Adipose tissue (tissue), 3 donors: ENCODE data around the gene ACSBG1. TPM values are rescaled to one million over a fixed set of nuclear protein-coding genes. Genes with fewer than 3 reads are reported as not detected.

Experiments
- H3K27ac ChIP-seq: one replicate; pipeline ENCODE4 v1.5.1; 2013; ENCODE audit warnings: low read depth, low read length
- WGBS, 3 donors: extraction: QIAGEN DNeasy Blood & Tissue Kit; methylation state at CpG; one replicate each; pipeline ENCODE4 v1.1.7; 2013; 5-methylcytosine and 5-hydroxymethylcytosine counted together
- polyA plus RNA-seq, 3 donors: library from polyadenylated mRNA; stranded (reverse); fragments of 200-250 nt; gene quantifications; one replicate each; pipeline ENCODE4 v1.2.3, GENCODE V29; 2013
- donor health status: healthy with polysubstance abuse.
- donor health status: Bipolar disorder and iron deficiency.
- donor health status: healthy.

The ACSBG1 gene, protein sequence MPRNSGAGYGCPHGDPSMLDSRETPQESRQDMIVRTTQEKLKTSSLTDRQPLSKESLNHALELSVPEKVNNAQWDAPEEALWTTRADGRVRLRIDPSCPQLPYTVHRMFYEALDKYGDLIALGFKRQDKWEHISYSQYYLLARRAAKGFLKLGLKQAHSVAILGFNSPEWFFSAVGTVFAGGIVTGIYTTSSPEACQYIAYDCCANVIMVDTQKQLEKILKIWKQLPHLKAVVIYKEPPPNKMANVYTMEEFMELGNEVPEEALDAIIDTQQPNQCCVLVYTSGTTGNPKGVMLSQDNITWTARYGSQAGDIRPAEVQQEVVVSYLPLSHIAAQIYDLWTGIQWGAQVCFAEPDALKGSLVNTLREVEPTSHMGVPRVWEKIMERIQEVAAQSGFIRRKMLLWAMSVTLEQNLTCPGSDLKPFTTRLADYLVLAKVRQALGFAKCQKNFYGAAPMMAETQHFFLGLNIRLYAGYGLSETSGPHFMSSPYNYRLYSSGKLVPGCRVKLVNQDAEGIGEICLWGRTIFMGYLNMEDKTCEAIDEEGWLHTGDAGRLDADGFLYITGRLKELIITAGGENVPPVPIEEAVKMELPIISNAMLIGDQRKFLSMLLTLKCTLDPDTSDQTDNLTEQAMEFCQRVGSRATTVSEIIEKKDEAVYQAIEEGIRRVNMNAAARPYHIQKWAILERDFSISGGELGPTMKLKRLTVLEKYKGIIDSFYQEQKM
- polyA plus RNA-seq = under 1 TPM; 0.09 to 0.27 (median 0.11) TPM

DNA sequence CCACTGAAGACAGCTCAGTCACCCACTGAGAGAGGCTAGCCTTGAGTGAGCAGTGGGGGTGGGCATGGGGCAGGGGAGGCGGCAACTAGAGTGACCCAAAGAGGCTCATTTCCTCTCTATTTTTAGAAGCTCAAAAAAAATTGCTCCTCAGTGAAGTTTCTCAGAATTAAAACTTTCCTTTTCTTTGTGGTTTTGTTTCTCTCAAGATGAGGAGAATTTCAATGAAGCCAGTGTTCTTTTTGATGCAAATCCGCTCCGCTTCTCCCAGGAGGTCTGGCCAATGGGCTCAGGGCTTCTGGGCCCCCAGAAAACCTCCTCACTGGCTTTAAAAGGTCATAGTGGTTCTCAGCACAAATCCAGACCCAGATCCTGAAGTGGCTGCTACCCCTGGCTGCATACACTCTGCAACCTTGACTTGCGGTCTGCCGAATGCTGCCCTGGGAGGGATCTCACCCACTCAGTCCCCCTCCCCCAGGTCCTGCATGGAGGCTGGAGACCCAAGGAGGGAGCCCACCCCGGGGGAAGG is at the start of gene ACSBG1:
Gene ACSBG1 (minus strand): TSS at position 51 of the 526 bp plus-strand sequence. CDS start 64 bp downstream, outside the sequence.
- no peak within 1 kb of the TSS for H3K27ac ChIP-seq
- WGBS, 3 donors = 70 to 79% (median 70%) methylated on average over 6 of the region's 6 CpGs

- no peak overlapping the region for H3K27ac ChIP-seq
- 90 to 96% (median 93%) methylated on average over 2 of the region's 2 CpGs for WGBS, 3 donors
Measured at GRCh38 chr15:78282324-78282723, 48.0 kb upstream of the ACSBG1 start.

GRCh38 chr15:78280319-78281072 is 46.1 kb upstream of the ACSBG1 start:
- no peak overlapping the region for H3K27ac ChIP-seq
- 90 to 94% (median 93%) methylated on average over 13 of the region's 13 CpGs for WGBS, 3 donors

GRCh38 chr15:78276064-78276943 is 41.9 kb upstream of the ACSBG1 start:
- 84 to 94% (median 87%) methylated on average over 6 of the region's 6 CpGs for WGBS, 3 donors
- no peak overlapping the region for H3K27ac ChIP-seq

- H3K27ac ChIP-seq = no peak overlapping the region
- WGBS, 3 donors = 77 to 97% (median 95%) methylated on average over 5 of the region's 5 CpGs
Measured at GRCh38 chr15:78274994-78275393, 40.6 kb upstream of the ACSBG1 start.

DNA sequence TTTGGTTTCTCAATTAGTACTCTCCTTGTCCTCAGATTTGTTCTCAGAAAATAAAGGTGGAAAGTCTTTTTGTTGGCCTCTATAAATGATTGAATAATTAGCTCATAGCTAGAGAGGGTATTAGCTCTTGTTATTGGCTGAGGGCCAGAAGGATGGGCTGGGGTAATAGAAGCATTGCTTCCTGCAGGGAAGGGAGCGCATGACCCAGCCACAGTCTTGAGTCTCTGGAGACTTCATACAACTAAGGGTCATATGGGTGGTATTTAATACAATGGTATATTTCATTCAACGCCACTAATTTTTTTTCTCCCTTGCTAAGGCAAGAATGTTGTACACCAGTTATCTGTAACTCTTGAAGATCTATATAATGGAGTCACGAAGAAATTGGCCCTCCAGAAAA is 38.4 kb upstream of the ACSBG1 start:
- no peak overlapping the region for H3K27ac ChIP-seq
- WGBS, 3 donors = 91 to 96% (median 94%) methylated on average over 3 of the region's 3 CpGs

DNA sequence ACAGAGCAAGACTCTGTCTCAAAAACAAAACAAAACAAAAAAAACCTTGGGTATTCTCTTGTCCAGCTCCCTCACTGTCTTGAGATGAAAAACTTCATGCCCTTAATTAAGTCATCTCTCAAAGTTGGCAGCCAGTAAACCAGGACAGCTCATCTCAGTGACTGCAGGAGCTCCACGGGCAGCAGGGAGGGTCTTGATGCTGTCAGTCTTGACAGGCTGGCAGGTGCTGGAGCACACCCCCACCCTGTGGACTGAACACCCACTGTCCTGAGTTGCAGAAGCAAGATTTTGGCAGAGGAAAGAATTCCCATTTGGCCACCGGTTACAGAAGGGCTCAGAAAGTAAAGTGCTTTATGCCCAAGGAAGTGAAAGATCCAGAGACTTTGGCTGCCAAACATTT is 38.0 kb upstream of the ACSBG1 start:
- 55 to 79% (median 74%) methylated on average over 2 of the region's 2 CpGs for WGBS, 3 donors
- H3K27ac ChIP-seq = no peak overlapping the region

GRCh38 chr15:78266806-78267205 is 32.4 kb upstream of the ACSBG1 start:
- 65 to 81% (median 78%) methylated on average over 2 of the region's 2 CpGs for WGBS, 3 donors
- H3K27ac ChIP-seq = no peak overlapping the region

- no peak overlapping the region for H3K27ac ChIP-seq
Measured at GRCh38 chr15:78266229-78266628, 31.9 kb upstream of the ACSBG1 start.

GRCh38 chr15:78265752-78266224 is 31.4 kb upstream of the ACSBG1 start:
- 75 to 78% (median 76%) methylated on average over 9 of the region's 9 CpGs for WGBS, 3 donors
- no peak overlapping the region for H3K27ac ChIP-seq

- no peak overlapping the region for H3K27ac ChIP-seq
- WGBS, 3 donors = 39 to 59% (median 58%) methylated on average over 12 of the region's 12 CpGs
Measured at GRCh38 chr15:78265137-78265460, 30.7 kb upstream of the ACSBG1 start.

- H3K27ac ChIP-seq = no peak within 1 kb of the TSS
- WGBS, 3 donors = 4 to 5% (median 4%) methylated on average over 82 to 107 of the region's 107 CpGs
Measured at GRCh38 chr15:78264304-78265136, 30.2 kb upstream of the ACSBG1 start, which contains the start of gene DNAJA4. TSS of gene DNAJA4 (plus strand) at chr15:78264562. CDS start at chr15:78264764, 202 bp downstream.

- 70 to 89% (median 87%) methylated on average over 23 of the region's 23 CpGs for WGBS, 3 donors
- no peak overlapping the region for H3K27ac ChIP-seq
Measured at GRCh38 chr15:78263907-78264303, 29.5 kb upstream of the ACSBG1 start.

- 87 to 93% (median 92%) methylated on average over 7 of the region's 7 CpGs for WGBS, 3 donors
- H3K27ac ChIP-seq = no peak overlapping the region
Measured at GRCh38 chr15:78263351-78263781, 29.0 kb upstream of the ACSBG1 start.

DNA sequence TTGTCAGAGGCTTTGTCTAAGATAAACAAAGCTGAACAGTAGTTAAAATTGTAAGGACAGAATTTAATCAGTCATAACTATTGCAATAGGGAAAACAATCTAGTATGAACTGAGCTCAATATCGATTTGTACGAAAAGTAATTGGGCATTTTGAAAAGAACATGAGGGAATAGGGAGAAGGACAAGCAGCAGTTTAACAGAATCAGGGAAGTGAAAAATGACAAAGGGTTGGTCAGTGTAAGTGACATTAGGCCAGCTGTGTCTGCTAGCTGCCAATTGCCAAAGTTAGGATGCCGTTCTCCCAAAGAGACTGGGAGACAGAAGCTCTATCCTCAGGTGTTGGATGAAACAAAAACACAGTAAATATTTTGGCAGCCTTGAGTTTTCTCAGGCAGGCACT is 26.7 kb upstream of the ACSBG1 start:
- WGBS, 3 donors = 63 to 81% (median 80%) methylated on average over 3 of the region's 3 CpGs

DNA sequence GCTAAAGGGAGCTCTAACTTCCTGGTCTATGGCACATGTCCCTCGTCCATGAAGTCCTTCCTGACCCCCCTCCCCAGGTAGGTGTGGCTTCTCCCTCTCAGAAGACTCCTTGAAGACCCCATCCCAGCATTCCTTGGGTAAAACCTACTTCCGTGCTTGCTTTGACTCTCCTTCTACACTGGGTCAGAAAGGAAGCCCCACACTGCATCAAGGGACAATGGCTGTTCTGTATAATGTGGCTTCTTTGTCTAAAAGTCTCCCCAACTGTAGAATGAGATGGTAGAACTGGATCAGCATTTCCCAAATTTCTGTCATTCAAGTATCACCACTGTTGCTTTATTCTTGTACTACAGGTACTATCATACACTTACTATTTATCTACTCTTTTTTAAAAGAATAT is 26.1 kb upstream of the ACSBG1 start:
- WGBS, 3 donors = 56 to 62% (median 58%) methylated on average over 2 of the region's 2 CpGs

More for the DNA sequence above, 26.7 kb upstream of the ACSBG1 start:
- H3K27ac ChIP-seq = no peak overlapping the region

GRCh38 chr15:78259232-78259631 is 24.9 kb upstream of the ACSBG1 start:
- no peak overlapping the region for H3K27ac ChIP-seq
- 81 to 89% (median 85%) methylated on average over 3 of the region's 3 CpGs for WGBS, 3 donors

More for the DNA sequence above, 26.1 kb upstream of the ACSBG1 start:
- no peak overlapping the region for H3K27ac ChIP-seq
